ENCODE results near the gene LRBA. TPM values are rescaled to one million over a fixed set of nuclear protein-coding genes. Genes with fewer than 3 reads are reported as not detected.

LRBA gene
- total RNA-seq, 3 donors from 2014 or later, result 26.9 to 138 (median 93.7) TPM

DNA sequence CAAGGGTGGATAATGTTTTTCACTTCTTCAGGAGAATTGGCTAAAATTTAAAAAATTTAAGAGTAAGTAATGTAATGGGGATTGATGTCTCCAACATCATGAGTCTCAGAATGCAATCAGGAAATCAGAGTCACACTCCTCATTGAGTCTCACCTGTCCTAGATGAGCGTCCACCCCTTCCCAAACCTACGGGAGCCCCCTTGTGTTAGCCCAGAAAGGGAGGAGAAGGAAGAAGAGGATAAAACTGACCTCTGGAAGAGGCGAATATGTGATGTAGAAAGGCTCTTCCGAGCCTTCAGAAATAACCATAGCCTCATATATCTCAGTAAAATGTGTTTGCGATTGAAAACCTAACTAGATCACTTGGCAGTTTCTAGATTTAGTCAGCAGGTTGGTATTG is 779.8 kb downstream of the LRBA start:
- intact Hi-C loops (cut with DNase I; ENCODE audit: low total_unique reads), result no loop called here

DNA sequence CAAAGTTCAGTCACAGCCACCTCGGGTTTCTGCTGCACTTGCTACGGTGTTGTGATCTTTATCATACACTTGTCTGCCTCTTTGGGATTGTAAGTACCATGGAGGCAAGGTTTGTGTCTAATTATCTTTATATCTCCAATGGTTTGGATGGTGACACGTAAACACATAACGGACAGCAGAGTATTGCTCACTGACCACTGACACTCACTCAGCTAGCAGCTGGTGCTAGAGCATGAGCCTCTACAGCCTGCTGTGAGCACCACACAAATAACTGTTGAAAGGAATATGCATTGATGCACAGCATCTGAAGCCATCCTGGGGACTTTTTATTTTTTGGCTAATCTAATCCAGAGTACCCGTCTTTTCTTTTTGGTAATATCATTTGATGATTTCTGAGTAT is 780.8 kb downstream of the LRBA start:
- intact Hi-C loops (cut with DNase I; ENCODE audit: low total_unique reads), result no loop called here
- TF ChIP-seq CTCF (IDR thresholded peaks at IDR 0.05) (no peak), POLR2AphosphoS5 (IDR thresholded peaks at IDR 0.05) (no peak), POLR2A (IDR thresholded peaks at IDR 0.05) (no peak)
- Histone ChIP-seq H3K36me3 (no peaks in the 10 kb centered on the region), H3K27ac (no peak overlapping the region), H3K27me3 (no peaks in the 10 kb centered on the region), H3K9me3 (no peaks in the 10 kb centered on the region), H3K4me3 (no peak overlapping the region), H3K4me1 (no peaks in the 10 kb centered on the region)
- DNase-seq (ENCODE audit: low spot score in 2 of 2), result no peak

More for the DNA sequence above, 779.8 kb downstream of the LRBA start:
- Histone ChIP-seq H3K36me3 (no peaks in the 10 kb centered on the region), H3K4me3 (no peak overlapping the region), H3K4me1 (no peaks in the 10 kb centered on the region), H3K9me3 (no peaks in the 10 kb centered on the region), H3K27me3 (no peaks in the 10 kb centered on the region), H3K27ac (no peak overlapping the region)
- TF ChIP-seq POLR2AphosphoS5 (IDR thresholded peaks at IDR 0.05) (no peak), CTCF (IDR thresholded peaks at IDR 0.05) (no peak), POLR2A (IDR thresholded peaks at IDR 0.05) (no peak)
- DNase-seq (ENCODE audit: low spot score in 2 of 2), result no peak

DNA sequence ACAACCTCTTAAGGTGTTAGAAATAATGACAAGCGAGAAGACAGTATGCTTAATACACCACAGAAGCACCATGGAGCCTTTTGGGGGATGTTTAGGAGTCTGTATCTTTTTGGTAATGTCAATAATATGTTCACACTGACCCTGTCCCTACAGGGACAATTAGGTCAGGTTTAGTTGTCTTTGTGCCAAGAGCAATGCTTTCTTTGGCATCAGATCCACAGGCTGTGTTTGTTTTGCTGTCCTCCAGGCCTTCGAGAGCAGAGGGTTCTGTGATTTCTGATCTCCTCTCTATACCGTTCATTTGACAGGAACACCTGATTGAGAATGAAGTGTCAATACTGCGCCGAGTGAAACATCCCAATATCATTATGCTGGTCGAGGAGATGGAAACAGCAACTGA is 783.1 kb downstream of the LRBA start:
- Histone ChIP-seq H3K27ac (no peak overlapping the region), H3K4me1 (no peaks in the 10 kb centered on the region), H3K4me3 (no peak overlapping the region), H3K9me3 (no peaks in the 10 kb centered on the region), H3K27me3 (no peaks in the 10 kb centered on the region), H3K36me3 (no peaks in the 10 kb centered on the region)
- TF ChIP-seq POLR2A (IDR thresholded peaks at IDR 0.05), result no peak
- TF ChIP-seq POLR2AphosphoS5 (IDR thresholded peaks at IDR 0.05), result no peak
- TF ChIP-seq CTCF (IDR thresholded peaks at IDR 0.05), result no peak
- intact Hi-C loops (cut with DNase I; ENCODE audit: low total_unique reads), result no loop called here
- DNase-seq (ENCODE audit: low spot score in 2 of 2), result no peak

DNA sequence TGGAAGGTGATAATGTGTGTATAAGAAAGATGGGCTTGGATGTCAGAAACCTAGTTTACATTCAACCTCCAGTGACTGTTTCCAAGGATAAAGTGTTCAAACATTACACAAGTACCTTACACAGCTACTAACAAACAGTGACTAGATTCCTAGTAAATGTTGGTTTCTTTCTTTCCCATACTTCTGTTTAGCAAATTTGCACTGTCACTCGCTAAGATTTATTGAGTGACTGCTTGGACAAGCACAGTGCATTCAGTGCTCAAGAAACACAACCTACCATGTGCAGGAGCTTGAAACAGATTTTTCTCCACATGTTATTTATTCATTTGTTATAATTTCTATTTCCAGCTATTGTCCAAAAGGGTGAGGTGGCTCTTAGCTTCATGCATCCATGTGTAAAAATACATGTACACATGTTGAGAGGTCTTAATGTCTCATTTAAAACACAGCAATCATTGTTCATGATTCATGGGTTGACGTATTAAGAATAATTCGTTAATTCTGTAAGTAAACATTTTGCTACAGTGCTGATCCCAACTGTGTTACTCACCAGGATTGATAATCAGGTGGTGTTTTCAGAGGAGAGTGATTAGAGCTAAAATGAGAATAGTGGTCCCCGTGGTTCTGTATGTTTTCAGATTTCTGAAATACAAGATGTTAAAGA is 783.8 kb downstream of the LRBA start:
- Histone ChIP-seq H3K27ac (no peak overlapping the region), H3K27me3 (no peaks in the 10 kb centered on the region), H3K36me3 (no peaks in the 10 kb centered on the region), H3K4me1 (no peaks in the 10 kb centered on the region), H3K4me3 (no peak overlapping the region), H3K9me3 (no peaks in the 10 kb centered on the region)
- intact Hi-C loops (cut with DNase I; ENCODE audit: low total_unique reads), result no loop called here
- no peak for DNase-seq (ENCODE audit: low spot score in 2 of 2)
- TF ChIP-seq CTCF (IDR thresholded peaks at IDR 0.05), result no peak
- TF ChIP-seq POLR2A (IDR thresholded peaks at IDR 0.05), result no peak
- no peak for TF ChIP-seq POLR2AphosphoS5 (IDR thresholded peaks at IDR 0.05)

GRCh38 chr4:150230561-150230960 is 784.5 kb downstream of the LRBA start:
- Histone ChIP-seq H3K9me3 (no peaks in the 10 kb centered on the region), H3K4me3 (no peak overlapping the region), H3K27me3 (no peaks in the 10 kb centered on the region), H3K36me3 (no peaks in the 10 kb centered on the region), H3K4me1 (no peaks in the 10 kb centered on the region), H3K27ac (no peak overlapping the region)
- intact Hi-C loops (cut with DNase I; ENCODE audit: low total_unique reads), result no loop called here
- no peak for DNase-seq (ENCODE audit: low spot score in 2 of 2)
- no peak for TF ChIP-seq POLR2AphosphoS5 (IDR thresholded peaks at IDR 0.05)
- TF ChIP-seq CTCF (IDR thresholded peaks at IDR 0.05), result no peak
- no peak for TF ChIP-seq POLR2A (IDR thresholded peaks at IDR 0.05)

All from breast epithelium (tissue), 4 donors.